Stimulated activated CD8-positive, alpha-beta memory T cell treated with anti-CD3 and anti-CD28 coated beads, Interleukin-4, amount 100 ng/mL, for 24 hours (primary cell): ENCODE measurements around the gene CHML.

Source experiments
- DNase-seq: peaks from one replicate; pipeline ENCODE4 v3.0.0-alpha.2; 2020; ENCODE audit warnings: low read depth

The CHML gene

DNA sequence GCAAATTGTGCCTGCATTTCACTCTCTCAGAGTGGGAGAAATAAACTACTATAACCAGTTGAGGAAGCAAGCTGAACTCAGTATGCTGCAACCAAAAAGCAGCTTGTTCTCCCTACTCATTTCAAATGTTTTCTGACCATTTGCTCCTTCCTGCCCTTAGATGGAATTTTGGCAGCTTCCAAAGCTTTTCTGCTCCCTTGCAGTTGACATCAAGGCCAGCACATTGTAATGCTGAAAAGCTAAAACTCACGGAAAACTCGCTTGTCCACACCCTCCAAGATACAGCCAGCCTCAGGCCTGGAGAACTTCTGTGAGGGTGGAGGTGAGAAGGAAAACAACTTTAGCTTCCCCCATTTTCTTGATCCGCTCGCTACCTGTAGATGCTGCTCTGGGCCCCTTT, 5.0 kb upstream of the CHML start:
- DNase-seq: no peak

- no peak for DNase-seq
Measured at GRCh38 chr1:241644259-241644658, 4.1 kb upstream of the CHML start.

- DNase-seq: no peak
Measured at GRCh38 chr1:241642593-241642944, 2.4 kb upstream of the CHML start.

- DNase-seq: no peak
Measured at GRCh38 chr1:241641773-241642592, 1.8 kb upstream of the CHML start.

- no peak for DNase-seq
Measured at GRCh38 chr1:241640867-241641622, 876 bp upstream of the CHML start.

- DNase-seq: peak; percentile 9
Measured at GRCh38 chr1:241639623-241640148, 483 bp downstream of the CHML start.

GRCh38 chr1:241638909-241639622, 1.1 kb downstream of the CHML start:
- no peak for DNase-seq

DNA sequence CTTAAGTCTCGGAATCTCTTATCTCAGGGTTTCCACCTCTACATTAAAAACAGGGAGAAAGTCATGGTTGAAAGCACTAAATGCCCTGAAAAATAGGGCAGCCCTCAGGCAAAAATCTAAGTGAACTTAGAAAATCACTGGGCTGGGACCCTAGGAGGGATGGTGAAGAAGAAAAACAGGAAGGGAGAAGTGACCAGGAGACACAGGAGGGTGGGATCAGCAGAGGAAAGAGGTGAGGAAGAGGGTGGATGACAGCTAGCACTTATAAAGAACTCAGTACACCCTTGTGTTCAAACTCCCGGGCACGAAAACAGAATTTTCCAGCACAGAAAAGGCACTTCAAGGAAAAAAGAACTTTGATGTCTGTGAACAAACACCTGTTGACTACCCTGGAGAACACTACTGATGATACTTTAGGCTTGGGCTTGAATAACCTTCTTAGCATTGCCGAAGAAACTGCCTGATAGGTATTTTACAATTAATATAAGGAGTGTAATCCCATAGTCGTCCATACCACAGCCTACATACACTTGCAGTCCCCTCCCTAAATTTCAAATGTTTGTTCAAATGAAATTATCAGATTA, 2.0 kb downstream of the CHML start:
- no peak for DNase-seq

GRCh38 chr1:241637604-241638003, 2.6 kb downstream of the CHML start:
- DNase-seq: no peak

DNA sequence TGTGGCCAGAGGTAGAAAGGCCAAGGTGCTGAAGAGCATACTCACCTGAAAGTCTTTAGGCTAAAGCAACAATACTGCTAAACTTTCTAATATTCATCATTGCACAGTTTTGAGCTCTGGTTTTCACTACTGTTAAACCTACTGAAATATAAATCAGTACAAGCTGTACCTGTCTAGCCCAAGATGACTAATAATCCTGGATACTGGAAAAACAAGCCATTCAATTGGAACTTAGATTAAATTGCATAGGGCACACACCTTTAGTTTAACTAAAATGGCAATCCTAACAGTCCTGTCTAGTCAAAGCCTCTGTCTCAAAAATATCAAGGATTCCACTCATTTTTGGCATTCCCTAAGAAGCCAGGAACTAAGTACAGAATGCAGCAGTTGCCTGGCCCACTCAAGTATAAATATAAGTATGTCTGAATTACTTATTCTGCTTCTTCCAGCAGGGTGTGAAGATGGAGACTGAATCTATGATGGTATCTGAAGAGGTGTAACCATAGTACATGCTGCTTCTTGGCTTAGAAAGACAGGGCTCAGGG, 3.1 kb downstream of the CHML start:
- DNase-seq: no peak

GRCh38 chr1:241636291-241636690, 3.9 kb downstream of the CHML start:
- no peak for DNase-seq

- DNase-seq: no peak
Measured at GRCh38 chr1:241635556-241636152, 4.5 kb downstream of the CHML start.

GRCh38 chr1:241632987-241633386, 7.2 kb downstream of the CHML start:
- DNase-seq: no peak

DNA sequence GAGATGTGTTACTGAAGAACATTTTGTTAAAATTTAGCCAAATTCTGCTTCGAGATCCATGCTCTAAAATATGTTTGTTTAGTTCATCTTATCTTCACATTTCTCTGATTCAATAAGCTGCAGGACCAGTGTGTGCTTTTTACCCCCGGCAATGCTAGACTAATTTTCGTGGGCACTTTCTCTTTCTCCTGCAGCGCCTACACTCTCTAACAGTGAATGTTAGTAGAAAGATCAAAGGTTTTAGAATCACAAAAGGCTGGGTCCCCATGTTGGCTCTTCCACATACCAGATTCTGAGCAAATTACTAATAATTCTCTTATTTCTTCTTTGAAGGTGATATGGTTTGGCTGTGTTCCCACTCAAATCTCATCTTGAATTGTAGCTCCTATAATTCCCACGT, 8.5 kb downstream of the CHML start:
- DNase-seq: no peak

GRCh38 chr1:241630899-241631298, 9.3 kb downstream of the CHML start:
- no peak for DNase-seq

GRCh38 chr1:241630476-241630875, 9.7 kb downstream of the CHML start:
- DNase-seq: no peak

- no peak for DNase-seq
Measured at GRCh38 chr1:241630005-241630404, 10.2 kb downstream of the CHML start.

GRCh38 chr1:241627453-241628259, 12.5 kb downstream of the CHML start:
- DNase-seq: no peak

GRCh38 chr1:241624935-241625334, 15.2 kb downstream of the CHML start:
- no peak for DNase-seq

DNA sequence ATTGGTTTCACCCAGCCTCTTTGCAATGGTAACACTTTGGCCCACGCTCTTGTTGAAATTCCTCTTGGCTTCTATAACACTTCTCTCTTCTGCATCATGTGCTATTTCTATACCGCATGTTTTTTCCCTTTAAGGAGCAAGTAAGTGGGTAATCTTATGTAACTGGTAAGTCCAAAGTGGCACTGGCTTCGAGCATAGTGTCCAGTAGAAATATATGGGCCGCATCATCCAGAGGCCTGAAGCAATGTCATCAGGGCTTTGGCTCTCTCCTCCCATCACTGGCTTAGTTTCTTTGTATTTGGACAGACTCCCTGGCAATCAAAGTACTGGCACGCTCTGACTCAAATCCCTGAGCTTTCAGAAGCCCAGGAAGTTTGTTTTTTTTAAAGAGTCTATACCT, 17.5 kb downstream of the CHML start:
- DNase-seq: no peak

GRCh38 chr1:241617426-241617825, 22.7 kb downstream of the CHML start:
- DNase-seq: no peak
